HL-60/S4 (cell line): Measurements from ENCODE around the gene DENND2A.
"Not testable (repeated sequence)": the region's sequence is repeated elsewhere in the genome, so short reads cannot be mapped to it uniquely, and the experiment has no call there.

Experiments used
- in situ Hi-C: fragments of 300-500 bp; cut with MboI; formaldehyde crosslinking; loops from 2 replicates; pipeline ENCODE4 v1.14.3; 2022; ENCODE audit warnings: low sequenced_read_pairs

The DENND2A gene

DNA sequence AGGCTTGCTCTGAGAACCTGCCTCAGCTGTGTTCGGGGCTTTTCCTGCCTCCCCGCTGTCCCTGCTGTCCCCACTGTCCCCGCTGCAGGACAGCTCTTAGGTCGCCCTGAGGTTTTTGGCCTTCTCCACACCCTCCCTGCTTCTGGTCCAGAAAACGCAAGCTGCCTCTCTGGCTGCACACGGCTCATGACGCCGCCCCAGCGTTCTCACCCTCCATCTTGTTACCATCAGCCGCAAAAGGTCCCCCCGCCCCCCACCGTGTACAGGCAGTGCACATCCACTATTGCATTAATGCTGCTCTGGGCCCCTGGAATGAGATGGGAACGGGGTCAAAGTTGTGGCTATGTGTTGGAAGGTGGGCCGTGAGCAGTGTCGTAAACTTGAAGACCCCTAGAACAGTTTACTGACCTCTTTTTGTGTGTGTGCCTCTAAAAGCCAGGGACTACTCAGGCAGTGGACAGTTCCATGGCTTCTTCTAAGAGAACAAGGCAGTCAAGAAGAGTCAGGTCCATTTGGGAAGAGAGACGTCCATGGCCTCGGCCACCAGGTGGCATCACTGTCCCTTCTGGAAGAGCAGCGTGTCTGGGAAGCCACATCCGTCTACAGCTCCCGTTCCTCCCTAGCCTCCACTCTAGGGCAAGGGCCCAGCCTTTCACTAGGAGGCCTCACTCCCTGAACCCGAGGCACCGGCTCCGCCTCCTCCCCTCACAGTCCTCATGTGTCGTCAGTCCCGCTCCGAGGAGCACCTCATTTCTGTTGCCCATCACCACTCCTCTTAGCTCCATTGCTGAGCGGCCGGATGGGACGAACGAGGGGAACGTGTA is 122.9 kb downstream of the DENND2A start:
- in situ Hi-C loops: loop anchor here (25.0 kb wide), 1 partner anchor 470 kb away; no protein-coding TSS in a partner anchor

DNA sequence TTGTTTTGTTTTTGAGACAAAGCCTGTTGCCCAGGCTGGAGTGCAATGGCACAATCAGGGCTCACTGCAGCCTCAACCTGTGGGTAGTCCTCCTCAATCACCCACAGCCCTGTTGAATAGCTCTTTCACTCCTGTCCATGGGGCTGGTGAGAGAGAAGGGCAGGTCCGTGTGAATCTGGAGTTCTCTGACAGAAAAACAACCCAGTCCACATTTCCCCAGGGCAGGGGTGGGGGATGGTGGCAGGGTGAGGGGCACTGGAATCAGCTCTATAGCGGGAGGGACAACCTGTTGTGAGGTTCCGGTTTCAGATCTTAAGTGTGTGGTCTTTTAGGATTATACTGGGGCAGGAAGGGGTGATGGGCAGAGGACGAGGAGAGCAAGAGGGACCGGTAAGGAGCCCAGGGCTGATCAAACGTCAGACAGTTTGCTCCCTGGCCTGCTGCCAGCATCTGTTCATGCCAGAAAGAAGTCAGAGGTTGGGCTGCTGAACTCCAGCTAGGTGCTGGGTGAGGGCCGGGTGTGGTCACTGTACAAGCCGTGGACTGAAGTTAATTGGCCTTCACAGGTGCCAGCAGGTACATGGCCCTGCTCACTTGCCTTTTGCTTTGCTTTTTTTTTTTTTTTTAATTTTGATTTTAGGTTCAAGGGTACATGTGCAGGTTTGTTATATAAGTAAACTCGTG is 128.2 kb downstream of the DENND2A start:
- in situ Hi-C loops: loop anchor here (25.0 kb wide), 1 partner anchor 475 kb away; no protein-coding TSS in a partner anchor

DNA sequence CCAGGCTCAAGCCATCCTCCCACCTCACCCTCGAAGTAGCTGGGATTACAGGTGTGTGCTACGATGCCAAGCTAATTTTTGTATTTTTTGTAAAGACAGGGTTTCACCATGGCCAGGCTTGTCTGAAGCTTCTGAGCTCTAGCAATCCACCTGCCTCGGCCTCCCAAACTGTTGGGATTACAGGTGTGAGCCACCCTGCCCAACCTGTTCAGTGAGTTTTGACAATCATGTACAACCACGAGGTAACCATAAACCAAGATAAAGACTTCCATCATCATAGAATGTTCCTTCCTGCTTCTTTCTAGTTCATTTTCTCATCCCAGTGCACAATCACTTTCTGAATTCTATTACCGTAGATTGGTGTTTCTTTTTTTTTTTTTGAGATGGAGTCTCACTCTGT is 130.8 kb downstream of the DENND2A start:
- in situ Hi-C loops: loop anchor here (25.0 kb wide), 1 partner anchor 478 kb away; no protein-coding TSS in a partner anchor

DNA sequence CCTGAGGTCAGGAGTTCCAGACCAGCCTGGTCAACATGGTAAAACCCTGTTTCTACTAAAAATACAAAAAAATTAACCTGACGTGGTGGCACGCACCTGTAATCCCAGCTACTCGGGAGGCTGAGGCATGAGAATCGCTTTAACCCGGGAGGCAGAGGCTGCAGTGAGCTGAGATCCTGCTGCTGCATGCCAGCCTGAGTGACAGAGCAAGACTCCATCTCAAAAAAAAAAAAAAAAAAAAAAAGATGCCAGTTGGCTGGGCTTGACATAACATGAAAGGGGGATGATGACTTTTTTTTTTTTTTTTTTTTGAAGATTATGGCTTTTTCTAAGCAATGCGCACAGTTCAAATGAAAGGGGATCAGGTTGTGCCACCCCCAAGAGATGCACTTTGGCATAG is 133.1 kb downstream of the DENND2A start:
- in situ Hi-C loops: loop anchor here (25.0 kb wide), 1 partner anchor 480 kb away; no protein-coding TSS in a partner anchor

DNA sequence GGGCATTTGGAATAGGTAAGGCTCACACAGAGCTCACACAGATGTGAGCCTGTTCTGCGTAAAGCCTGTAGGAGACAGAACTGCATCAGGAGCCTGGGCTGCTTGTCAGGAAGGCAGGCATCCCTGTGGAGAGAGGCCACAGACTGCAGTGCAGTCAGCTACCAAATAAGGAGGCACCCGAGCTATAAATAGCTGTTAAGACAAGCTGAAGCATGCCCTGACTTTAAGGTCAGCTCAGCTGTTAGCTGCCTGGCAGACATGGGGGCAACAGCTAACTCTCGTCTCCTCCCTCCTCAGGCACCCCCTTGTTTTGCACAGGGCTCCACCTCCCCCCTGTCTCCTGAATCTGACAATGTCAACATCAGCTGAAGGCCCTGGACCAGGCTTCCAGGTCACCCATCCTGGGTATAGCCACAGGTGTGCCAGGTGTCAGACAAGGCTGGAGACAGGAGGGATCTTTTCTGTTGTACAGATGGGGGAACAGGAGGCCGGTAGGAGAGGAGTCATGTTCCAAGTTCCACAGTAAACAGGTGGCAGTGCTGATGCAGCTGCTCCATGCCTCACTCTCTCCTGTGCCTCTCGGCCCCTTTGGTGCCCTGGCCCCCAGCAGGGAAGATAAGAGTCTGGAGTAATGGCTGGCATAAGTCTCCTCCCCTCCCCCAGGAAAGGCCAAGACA is 133.7 kb downstream of the DENND2A start:
- in situ Hi-C loops: loop anchor here (25.0 kb wide), 1 partner anchor 480 kb away; no protein-coding TSS in a partner anchor

DNA sequence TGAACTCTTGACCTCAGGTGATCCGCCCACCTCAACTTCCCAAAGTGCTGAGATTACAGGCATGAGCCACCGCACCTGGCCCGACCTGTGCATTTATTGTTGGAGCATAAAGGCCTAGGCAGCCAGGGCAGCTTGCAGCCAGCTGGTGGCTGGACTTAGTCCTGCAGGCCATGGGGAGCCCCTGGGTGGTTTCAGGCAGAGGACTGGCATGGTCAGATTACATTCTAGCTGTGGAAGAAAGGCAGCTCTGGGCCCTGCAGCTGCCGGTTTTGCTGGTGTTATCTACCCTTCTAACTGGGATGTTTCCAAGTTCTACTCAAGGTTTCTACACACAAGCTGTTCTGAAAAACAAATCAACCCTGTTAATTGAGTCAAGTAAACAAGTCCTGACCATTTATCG is 138.6 kb downstream of the DENND2A start:
- in situ Hi-C loops: loop anchor here (25.0 kb wide), 1 partner anchor 485 kb away; no protein-coding TSS in a partner anchor

DNA sequence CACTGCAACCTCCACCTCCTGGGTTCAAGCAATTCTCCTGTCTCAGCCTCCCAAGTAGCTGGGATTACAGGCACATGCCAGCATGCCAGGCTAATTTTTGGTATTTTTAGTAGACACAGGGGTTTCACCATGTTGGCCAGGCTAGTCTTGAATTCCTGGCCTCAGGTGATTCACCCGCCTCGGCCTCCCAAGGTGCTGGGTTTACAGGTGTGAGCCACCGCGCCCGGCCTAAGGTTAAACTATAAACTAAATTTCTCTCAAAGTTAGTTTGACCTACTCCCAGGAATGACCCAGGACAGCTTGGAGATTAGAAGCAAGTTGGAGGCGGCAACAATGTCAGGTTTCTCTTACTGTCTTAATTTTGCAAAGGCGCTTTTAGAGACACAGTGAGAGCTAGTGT is 142.8 kb downstream of the DENND2A start:
- in situ Hi-C loops: not testable (repeated sequence)

DNA sequence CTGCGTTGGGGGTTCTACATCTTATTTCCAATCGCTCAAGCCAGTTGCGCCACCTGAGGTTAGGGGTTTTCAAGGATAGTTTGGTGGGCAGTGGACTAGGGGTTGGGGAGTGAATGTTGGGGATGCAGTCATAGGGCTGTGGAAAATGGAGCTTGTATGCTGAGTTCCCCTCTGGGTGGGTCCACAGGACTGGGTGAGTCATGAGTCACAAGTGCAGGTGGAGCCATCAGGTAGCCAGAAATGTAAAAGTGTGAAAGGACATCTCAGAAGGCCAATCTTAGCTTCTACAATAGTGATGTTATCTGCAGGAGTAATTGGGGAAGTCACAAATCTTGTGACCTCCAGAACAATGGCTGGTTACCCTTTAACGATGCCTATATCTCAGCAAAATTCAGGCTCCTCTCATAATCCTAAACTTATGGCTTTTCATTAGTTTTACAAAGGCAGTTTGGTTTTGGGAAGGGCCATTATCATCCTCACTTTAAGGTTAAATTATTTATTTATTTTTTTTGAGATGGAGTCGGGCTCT is 143.3 kb downstream of the DENND2A start:
- in situ Hi-C loops: no loop called here

DNA sequence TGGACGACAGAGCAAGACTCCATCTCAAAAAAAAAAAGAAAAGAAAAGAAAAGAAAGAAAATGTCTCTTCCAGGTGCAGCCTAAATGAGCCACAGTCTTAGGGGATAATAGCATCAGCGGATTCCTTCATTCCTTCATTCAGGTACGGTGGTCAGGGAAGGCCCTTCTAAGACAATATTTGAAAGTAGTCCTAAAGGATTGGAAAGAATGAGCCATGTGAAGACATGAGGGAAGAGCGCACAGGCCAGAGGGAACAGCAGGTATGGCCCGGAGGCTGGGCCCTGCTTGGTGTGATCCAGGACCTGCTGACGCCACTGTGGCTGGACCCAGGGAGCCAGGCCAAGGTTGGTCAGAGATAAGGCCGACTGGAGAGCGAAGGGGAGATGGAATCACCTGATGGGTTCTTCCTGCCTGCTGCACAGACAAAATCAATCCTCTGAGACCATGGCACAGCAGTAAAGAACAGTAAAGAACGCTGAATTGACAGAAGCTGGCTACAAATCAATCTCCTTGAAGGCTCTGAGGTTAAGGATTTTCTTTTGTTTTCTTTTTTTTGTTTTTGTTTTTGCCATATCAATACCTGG is 145.0 kb downstream of the DENND2A start:
- in situ Hi-C loops: no loop called here

DNA sequence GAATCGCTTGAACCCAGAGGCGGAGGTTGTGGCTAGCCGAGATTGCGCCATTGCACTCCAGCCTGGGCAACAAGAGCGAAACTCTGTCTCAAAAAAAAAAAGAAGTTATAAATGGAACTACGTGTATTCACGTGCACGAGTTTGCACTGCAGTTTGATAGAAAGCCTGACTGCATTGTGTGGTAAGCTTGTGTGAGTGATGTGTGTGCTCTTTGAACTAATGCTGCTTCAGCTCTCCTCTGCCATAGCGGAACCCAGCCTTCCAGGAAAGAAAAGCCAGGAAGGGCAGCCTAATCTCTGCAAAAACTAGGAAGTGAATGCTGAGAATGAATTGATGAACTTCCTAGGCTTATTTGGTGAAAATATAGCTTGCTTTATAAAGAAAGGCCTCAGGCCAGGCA is 145.7 kb downstream of the DENND2A start:
- in situ Hi-C loops: no loop called here

DNA sequence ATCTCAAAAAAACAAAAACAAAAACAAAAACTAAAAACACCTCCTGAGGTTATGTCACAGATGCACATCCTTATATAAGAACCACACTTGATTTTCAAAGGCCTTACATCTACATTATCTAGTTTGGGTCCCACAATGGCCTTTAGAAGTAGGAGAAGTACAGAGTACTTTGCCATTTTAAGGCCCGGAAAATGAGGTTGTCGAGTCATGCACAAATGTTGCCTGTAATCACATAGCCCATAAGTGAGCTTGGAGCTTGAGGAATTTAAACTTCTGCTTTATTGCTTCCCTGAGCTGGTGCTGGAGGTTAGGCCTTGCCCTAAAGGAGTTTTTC is 151.6 kb downstream of the DENND2A start:
- in situ Hi-C loops: no loop called here

DNA sequence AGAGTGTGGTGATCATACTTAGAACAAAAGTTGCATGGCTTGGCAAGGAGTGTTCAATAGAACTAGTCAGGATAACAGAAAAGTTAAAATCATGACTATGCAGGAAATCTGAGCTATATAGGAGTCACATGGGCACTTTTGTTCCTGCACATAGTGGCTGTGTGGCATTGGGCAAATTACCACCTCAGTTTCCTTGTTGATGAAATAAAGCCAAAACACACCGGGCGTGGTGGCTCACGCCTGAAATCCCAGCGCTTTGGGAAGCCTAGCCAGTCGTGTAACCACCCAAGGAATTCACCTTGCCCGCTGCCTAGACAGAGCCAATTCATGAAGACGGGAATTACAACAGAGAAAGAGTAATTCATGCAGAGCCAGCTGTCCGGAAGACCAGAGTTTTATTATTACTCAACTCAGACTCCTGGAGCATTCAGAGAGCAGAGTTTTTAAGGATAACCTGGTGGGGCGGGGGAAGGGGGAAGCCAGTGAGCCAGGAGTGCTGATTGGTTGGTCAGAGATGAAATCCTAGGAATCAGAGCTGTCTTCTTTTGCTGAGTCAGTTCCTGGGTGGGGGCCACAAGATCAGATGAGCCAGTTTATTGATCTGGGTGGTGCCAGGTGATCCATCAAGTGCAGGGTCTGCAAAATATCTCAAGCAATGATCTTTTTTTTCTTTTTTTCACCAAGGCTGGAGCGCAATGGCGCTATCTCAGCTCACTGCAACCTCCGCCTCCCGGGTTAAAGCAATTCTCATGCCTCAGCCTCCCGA is 154.9 kb downstream of the DENND2A start:
- in situ Hi-C loops: no loop called here

DNA sequence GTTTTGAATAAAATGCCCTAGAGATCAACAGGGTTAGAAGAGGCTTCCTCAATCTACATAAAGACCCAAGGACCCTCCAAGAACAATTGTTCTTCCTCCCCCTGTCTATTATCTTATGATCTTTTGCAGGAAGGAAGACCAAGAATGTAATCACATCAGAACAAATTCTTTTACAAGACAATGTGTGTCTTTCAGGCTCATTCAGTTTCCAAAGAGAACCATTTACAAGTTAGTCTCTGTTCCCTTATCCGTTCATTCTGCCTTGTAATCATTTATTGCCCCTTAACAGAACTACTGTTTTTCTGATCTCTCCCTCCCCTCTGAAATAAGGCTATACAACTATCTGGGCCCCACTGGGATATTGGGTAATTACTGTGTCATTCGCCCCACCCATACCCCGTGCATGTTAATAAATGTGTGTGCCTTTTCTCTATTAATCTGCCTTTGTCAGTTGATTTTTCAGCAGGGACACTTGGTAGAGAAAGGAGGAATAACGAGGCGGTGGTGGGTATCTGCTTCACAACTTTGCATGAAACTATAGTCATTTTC is 155.6 kb downstream of the DENND2A start:
- in situ Hi-C loops: no loop called here

DNA sequence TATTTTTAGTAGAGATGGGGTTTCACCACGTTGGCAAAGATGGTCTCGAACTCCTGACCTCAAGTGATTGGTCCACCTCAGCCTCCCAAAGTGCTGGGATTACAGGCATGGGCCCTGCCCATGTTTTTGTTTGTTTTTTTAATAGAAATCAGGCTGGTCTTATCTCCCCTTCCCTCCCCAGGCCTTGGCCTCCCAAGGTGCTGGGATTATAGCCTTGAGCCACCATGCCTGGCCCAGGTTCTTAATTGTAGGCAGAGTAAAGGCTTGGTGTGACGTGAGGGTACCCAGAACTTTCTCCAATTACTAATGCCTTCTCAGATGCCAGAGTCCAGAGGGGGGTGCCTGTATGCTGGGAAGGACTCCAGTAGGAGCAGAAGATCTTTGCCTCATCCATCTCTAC is 156.1 kb downstream of the DENND2A start:
- in situ Hi-C loops: no loop called here

DNA sequence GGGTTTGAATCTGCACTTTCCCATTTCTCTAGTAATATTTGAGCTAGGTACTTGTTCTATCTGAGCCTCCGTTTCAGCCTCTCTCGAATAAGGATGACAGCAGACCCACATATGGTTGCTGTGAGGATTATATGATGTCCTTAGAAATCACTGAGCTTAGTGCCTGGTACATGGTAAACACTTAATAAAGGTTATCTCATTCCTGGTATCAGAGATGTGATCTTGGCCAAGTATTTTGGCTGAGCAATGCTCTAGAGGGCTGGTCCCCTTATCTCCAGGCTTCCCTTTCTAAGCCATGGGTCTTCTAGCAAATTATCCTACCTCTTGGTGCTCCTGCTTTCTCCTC is 160.9 kb downstream of the DENND2A start:
- in situ Hi-C loops: no loop called here

DNA sequence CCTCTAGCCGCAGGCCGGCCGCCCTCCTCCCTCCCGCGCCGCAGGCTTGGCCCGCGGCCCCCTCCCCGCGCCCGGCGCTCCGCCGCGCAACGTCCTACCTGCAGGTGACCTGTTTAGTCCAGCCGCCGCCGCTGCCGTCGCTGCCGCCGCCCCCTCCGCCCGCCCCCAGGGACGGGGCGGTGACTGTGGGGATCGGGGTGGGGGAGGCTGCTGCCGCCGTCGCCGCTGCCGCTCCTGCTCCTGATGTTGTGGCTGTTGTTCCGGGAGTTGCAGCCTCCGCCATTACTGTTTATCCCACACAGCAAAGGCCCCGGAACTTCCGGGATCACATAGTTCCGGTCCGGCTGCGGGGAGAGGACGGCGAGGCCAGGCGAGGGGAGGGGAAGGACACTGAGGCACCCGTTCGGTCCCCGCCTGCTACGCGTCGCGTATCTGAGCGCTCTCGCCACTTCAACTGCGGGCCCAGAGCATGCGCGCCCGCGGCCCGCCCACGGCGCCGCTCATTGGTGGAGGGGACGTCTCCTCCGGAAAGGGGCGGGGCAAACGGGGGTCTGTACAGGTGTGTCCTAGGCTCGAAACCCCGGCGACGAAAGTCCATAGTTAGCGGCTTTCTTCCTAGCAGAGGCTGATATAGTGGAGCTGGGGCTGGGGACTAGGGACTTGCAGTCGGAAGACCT is 161.4 kb downstream of the DENND2A start, which contains the start of gene MKRN1:
Gene MKRN1, minus strand, starts transcription at position 444 of the 677 bp plus-strand sequence. Its CDS starts 161 bp downstream, at position 283.
- in situ Hi-C loops: no loop called here

DNA sequence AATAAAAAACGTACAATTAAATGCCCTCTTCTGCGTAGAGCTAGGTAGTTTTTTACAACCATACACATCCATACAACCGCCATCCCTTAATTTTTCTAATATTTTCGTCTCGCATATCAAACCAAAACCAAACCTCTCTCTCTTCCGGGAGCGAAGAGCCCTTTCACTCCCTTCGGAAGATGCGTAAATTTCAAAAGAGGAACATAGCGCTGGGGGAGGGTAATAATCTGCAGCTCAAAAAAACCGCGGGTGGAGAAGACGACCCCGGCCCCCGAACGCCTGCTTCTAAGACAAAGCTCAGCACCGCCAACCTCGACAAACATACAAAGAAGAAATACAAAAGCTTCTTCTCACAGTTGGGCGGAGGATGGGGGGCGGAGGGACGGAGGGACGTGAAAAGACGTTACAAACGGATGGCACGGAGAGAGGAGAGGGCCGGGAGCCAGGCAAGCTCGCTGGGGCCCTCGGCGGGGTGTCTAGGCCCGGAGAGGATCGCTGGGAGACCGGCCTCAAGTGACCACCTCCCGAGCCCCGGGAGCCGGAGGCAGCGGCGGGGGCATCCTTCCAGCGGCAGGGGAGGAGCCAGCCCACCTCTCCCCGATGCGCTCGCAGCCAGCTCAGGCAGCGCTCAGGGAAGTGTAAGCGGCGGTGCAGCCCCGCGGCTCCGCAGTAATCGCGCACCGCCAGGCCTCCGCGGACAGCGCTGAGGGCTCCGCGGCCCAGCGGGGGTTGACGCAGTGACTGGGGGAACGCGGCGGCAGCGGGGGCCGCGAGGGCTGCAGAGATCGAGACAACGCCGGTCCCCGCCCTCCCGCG is 162.2 kb downstream of the DENND2A start:
- in situ Hi-C loops: no loop called here

DNA sequence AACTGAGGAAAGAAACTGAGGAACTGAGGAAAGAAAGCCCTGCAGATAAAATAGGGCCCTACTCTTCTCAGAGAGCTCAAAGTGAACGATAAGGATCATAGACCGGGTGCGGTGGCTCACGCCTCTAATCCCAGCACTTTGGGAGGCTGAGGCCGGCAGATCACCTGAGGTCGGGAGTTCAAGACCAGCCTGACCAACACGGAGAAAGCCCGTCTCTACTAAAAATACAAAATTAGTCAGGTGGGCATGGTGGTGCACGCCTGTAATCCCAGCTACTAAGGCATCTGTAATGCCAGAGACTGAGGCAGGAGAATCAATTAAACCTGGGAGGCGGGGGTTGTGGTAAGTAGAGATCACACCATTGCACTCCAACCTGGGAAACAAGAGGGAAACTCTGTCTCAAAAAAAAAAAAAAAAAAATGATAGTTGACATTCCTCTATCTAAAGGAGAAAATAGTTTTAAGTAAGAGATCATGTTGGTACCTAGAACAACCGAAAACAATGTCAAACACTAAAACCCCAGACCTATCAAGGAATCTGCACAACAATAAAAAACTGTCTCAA is 163.8 kb downstream of the DENND2A start:
- in situ Hi-C loops: no loop called here
